GM18508 (cell line): ENCODE data around the gene C20orf202.
"Not testable (repeated sequence)": the region's sequence is repeated elsewhere in the genome, so short reads cannot be mapped to it uniquely, and the experiment has no call there.

Source experiments
- ATAC-seq: cut with Tn5 transposase; IDR thresholded peaks from one replicate; pipeline ENCODE4 v1.9.1; 2021; ENCODE audit warnings: moderate number of reproducible peaks; ENCODE audit not compliant: insufficient read depth, unreplicated experiment

C20orf202 gene

DNA sequence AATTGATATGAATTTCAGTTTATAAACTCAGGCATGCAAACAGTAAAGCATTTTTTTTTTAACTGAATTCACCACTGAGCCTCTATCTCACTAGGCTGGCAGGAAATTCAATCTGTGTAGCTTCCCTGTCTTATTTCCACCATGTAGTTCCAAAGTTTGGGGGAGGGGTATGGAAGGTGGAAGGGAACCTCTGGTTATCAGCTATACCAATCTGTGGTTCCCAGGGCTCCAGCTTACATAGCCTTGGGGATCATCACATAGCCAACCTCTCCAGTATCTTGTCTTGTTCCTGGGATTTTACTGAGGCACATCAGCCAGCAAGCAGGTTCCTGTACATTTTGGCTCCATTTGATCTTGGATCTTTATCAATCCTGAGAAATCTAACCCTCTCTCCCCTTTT, 38.2 kb downstream of the C20orf202 start:
- no peak for ATAC-seq

DNA sequence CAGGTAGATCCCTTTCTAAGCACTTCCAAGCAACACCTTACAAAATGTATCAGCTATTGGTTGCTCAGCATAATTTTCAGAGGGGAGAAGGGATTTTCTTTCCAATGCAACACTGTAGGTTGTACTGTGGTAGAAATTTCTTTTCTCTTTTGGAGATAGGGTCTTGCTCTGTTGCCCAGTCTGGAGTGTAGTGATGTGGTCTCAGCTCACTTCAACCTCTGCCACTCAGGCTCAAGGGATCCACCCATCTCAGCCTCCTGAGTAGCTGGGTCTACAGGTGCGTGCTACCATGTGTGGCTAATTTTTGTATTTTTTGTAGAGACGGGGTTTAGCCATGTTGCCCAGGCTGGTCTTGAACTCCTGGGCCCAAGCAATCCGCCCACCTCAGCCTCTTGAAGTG, 38.8 kb downstream of the C20orf202 start:
- no peak for ATAC-seq

GRCh38 chr20:1242530-1242929, 39.3 kb downstream of the C20orf202 start:
- ATAC-seq, result no peak

- ATAC-seq, result no peak
Observed at GRCh38 chr20:1245578-1245977, 42.3 kb downstream of the C20orf202 start.

- no peak for ATAC-seq
Observed at GRCh38 chr20:1247689-1248088, 44.4 kb downstream of the C20orf202 start.

- ATAC-seq, result not testable (repeated sequence)
Observed at GRCh38 chr20:1250282-1250681, 47.0 kb downstream of the C20orf202 start.

DNA sequence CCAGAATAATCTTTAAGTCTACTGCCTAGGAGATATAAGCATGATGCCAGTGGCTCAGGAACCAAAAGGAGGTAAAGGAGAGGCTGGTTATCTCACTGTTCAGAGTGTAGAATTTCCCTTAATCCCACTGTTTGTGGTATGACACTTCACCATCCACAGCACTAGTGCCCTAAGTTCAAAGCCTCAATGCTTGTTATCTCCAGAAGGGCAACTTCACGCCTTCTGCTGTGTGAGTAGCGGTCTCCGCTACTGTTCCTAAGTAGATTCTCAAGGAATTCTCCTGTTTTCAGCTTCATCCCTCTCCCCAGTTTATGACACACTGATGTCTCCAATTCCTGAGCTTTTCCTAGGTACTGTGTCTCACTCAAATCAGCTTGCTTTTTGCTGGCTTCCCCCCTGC, 49.2 kb downstream of the C20orf202 start:
- no peak for ATAC-seq

- no peak for ATAC-seq
Observed at GRCh38 chr20:1254254-1254653, 51.0 kb downstream of the C20orf202 start.

- no peak for ATAC-seq
Observed at GRCh38 chr20:1255675-1256074, 52.4 kb downstream of the C20orf202 start.
